Measurements from ENCODE around the gene CTTNBP2NL. TPM values are rescaled to one million over a fixed set of nuclear protein-coding genes. Genes with fewer than 3 reads are reported as not detected.

Gene CTTNBP2NL
- total and polyA plus RNA-seq, 10 of the 15 experiments (the other 5 are each of a cell fraction or from before 2014, with no cell fraction given), result 2.1 to 11.3 (median 5.6) TPM

- TF ChIP-seq, protein P1, sequence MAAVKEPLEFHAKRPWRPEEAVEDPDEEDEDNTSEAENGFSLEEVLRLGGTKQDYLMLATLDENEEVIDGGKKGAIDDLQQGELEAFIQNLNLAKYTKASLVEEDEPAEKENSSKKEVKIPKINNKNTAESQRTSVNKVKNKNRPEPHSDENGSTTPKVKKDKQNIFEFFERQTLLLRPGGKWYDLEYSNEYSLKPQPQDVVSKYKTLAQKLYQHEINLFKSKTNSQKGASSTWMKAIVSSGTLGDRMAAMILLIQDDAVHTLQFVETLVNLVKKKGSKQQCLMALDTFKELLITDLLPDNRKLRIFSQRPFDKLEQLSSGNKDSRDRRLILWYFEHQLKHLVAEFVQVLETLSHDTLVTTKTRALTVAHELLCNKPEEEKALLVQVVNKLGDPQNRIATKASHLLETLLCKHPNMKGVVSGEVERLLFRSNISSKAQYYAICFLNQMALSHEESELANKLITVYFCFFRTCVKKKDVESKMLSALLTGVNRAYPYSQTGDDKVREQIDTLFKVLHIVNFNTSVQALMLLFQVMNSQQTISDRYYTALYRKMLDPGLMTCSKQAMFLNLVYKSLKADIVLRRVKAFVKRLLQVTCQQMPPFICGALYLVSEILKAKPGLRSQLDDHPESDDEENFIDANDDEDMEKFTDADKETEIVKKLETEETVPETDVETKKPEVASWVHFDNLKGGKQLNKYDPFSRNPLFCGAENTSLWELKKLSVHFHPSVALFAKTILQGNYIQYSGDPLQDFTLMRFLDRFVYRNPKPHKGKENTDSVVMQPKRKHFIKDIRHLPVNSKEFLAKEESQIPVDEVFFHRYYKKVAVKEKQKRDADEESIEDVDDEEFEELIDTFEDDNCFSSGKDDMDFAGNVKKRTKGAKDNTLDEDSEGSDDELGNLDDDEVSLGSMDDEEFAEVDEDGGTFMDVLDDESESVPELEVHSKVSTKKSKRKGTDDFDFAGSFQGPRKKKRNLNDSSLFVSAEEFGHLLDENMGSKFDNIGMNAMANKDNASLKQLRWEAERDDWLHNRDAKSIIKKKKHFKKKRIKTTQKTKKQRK (IDR thresholded peaks at IDR 0.05; ENCODE audit: low read depth, low read length), result no peak
- no peak for TF ChIP-seq SP1 (IDR thresholded peaks at IDR 0.05; ENCODE audit: low read depth, low read length)
Observed at GRCh38 chr1:112461200-112461871, 65.3 kb downstream of the CTTNBP2NL start (continued).

GRCh38 chr1:112462953-112463279, 66.9 kb downstream of the CTTNBP2NL start:
- H3K9ac ChIP-seq (ENCODE audit: control insufficient read depth, insufficient read depth, low read length), result no peak overlapping the region
- H3K27me3 ChIP-seq (replicated peaks in 1 of 2; ENCODE audit: control insufficient read depth in 2 of 2, insufficient read depth in 2 of 2, low read length in 1 of 2), result no peaks in the 10 kb centered on the region
- H3K9me3 ChIP-seq (replicated peaks; ENCODE audit: control insufficient read depth, insufficient read depth, low read length), result no peaks in the 10 kb centered on the region
- TF ChIP-seq MAX (IDR thresholded peaks at IDR 0.05; ENCODE audit: low read depth, low read length) (no peak), BACH1 (IDR thresholded peaks at IDR 0.05; ENCODE audit: borderline replicate concordance) (no peak), HDAC2 (IDR thresholded peaks at IDR 0.05) (no peak)
- intact Hi-C loops (cut with micrococcal nuclease; ENCODE audit: unreplicated experiment) (no loop called here), in situ Hi-C loops (cut with MboI) (loop anchor here (5.0 kb wide), 1 partner anchor 66 kb away; the partner anchor contains the start of gene CTTNBP2NL)
- CTCF ChIA-PET, result interaction anchor here (0.6 to 7.5 kb wide), 5 partner anchors 40 to 253 kb away, joined by 3 to 195 read pairs (median 4); partner anchors contain the start of gene CTTNBP2NL
- ATAC-seq, result no peak
- no peak overlapping the region for H3K27ac ChIP-seq (ENCODE audit: control insufficient read depth, insufficient read depth)
- DNase-seq (ENCODE audit: low read depth, low spot score), result no peak
- no TSS peak for BruUV-seq (replicated peaks)
- FAIRE-seq, result no peak
- no peak overlapping the region for H2AFZ ChIP-seq (ENCODE audit: control insufficient read depth, low read depth, low read length)
- RAD21 ChIA-PET (ENCODE audit: unreplicated experiment), result interaction anchor here (0.6 to 3.0 kb wide), 5 partner anchors 47 to 253 kb away, joined by 3 to 20 read pairs (median 9); no protein-coding TSS in a partner anchor
- no peak overlapping the region for H3K4me3 ChIP-seq
- 0% methylated on average over 1 of the region's 1 CpG for WGBS (ENCODE audit: insufficient coverage, insufficient replicate concordance, low lambda C conversion rate, missing lambda C conversion rate)
- POLR2A ChIA-PET, result interaction anchor here (1.0 kb wide), 1 partner anchor 67 kb away, joined by 4 read pairs; the partner anchor contains the start of gene CTTNBP2NL
- no peaks in the 10 kb centered on the region for H4K20me1 ChIP-seq (ENCODE audit: control insufficient read depth, insufficient read depth)
- H3K36me3 ChIP-seq (ENCODE audit: control insufficient read depth in 2 of 2, insufficient read depth in 2 of 2, low read length in 1 of 2), result no peaks in the 10 kb centered on the region; a peak in 1 of 4 replicates
- H3K4me2 ChIP-seq (ENCODE audit: control insufficient read depth, insufficient read depth), result no peak overlapping the region
- peaks cover 15% of the 10 kb centered on the region for H3K4me1 ChIP-seq (ENCODE audit: control insufficient read depth, insufficient read depth, low read length)
- SMC1A ChIA-PET (ENCODE audit: uncharacterized antibody, unreplicated experiment), result interaction anchor here (1.1 to 3.7 kb wide), 8 partner anchors 9 to 474 kb away, joined by 3 to 22 read pairs (median 4); no protein-coding TSS in a partner anchor
- no peaks in the 10 kb centered on the region for H3K79me2 ChIP-seq (ENCODE audit: control insufficient read depth, insufficient read depth, low read length)
